Central memory CD8-positive, alpha-beta T cell (primary cell): Measurements from ENCODE around the gene TEKTIP1.

Source experiments
- ATAC-seq: fragments of 150-1000 bp; cut with Tn5 transposase; replicated peaks from 2 replicates; pipeline ENCODE4 v1.10.0; 2022; ENCODE audit warnings: mild to moderate bottlenecking, moderate FRiP score, moderate number of reproducible peaks; ENCODE audit not compliant: poor library complexity, severe bottlenecking; ENCODE audit errors: extremely low read depth
- DNase-seq, 2 donors: peaks; one replicate each; pipeline ENCODE4 v3.0.0; 2021; ENCODE audit warnings: low spot score in 2 of 2
- H3K27ac Mint-ChIP-seq: one replicate; pipeline ENCODE4 v1.8.0; 2022; ENCODE audit warnings: low read depth, mild to moderate bottlenecking, moderate library complexity, mixed read lengths
- H3K27me3 Mint-ChIP-seq: one replicate; pipeline ENCODE4 v1.8.0; 2022; ENCODE audit warnings: mixed read lengths
- H3K36me3 Mint-ChIP-seq: one replicate; pipeline ENCODE4 v1.8.0; 2022; ENCODE audit warnings: mild to moderate bottlenecking, moderate library complexity, mixed read lengths; ENCODE audit not compliant: insufficient read depth
- H3K4me1 Mint-ChIP-seq: one replicate; pipeline ENCODE4 v1.8.0; 2022; ENCODE audit warnings: mixed read lengths
- H3K4me3 Mint-ChIP-seq: one replicate; pipeline ENCODE4 v1.8.0; 2022; ENCODE audit warnings: mild to moderate bottlenecking, moderate library complexity, mixed read lengths
- H3K9me3 Mint-ChIP-seq: one replicate; pipeline ENCODE4 v1.8.0; 2022; ENCODE audit warnings: mixed read lengths

Gene TEKTIP1

DNA sequence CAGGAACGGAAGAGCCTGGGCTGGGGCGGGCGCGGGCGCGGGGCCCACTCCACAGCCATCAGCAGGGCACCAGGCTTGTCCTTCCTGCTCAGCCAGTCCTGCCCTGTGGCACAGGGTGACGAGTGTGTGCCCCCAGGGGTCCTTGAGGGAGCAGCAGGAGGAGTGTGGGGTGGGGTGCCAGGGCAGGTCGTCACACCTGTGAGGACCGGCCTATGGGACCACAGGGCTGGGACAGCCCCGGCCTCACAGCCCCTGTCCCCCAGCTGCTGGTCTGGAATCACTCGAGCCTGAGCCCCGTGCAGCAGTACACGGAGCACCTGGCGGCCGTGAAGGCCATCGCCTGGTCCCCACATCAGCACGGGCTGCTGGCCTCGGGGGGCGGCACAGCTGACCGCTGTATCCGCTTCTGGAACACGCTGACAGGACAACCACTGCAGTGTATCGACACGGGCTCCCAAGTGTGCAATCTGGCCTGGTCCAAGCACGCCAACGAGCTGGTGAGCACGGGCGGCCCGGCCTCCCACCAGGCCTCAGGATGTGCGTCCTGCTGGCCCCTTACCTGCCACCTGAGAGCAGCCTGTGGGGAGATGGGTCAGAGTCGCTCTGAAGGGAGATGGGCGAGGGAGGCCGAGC lies 6.7 kb upstream of the TEKTIP1 start:
- ATAC-seq (no peak), DNase-seq (no peak)
- no peaks in the 10 kb centered on the region for H3K27me3 Mint-ChIP-seq
- no peak overlapping the region for H3K27ac Mint-ChIP-seq
- no peak overlapping the region for H3K4me3 Mint-ChIP-seq
- no peaks in the 10 kb centered on the region for H3K9me3 Mint-ChIP-seq
- peaks cover 30% of the 10 kb centered on the region for H3K36me3 Mint-ChIP-seq
- no peaks in the 10 kb centered on the region for H3K4me1 Mint-ChIP-seq

DNA sequence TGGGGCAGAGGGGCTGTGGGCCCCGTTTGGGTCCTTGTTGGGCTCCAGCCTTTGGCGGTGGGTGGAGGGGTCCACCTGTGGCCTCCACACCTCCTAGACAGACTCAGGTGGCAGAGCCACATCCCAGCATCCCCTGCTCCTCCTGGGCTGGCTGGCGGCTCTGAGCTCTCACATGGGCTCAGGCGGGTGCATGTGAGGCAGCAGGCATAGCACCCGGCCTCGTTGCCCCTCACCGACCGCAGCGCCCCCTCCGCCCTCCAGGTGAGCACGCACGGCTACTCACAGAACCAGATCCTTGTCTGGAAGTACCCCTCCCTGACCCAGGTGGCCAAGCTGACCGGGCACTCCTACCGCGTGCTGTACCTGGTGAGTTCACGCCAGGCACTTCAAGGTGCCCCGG lies 5.9 kb upstream of the TEKTIP1 start:
- H3K27ac Mint-ChIP-seq, result no peak overlapping the region
- H3K27me3 Mint-ChIP-seq, result no peaks in the 10 kb centered on the region
- no peaks in the 10 kb centered on the region for H3K9me3 Mint-ChIP-seq

DNA sequence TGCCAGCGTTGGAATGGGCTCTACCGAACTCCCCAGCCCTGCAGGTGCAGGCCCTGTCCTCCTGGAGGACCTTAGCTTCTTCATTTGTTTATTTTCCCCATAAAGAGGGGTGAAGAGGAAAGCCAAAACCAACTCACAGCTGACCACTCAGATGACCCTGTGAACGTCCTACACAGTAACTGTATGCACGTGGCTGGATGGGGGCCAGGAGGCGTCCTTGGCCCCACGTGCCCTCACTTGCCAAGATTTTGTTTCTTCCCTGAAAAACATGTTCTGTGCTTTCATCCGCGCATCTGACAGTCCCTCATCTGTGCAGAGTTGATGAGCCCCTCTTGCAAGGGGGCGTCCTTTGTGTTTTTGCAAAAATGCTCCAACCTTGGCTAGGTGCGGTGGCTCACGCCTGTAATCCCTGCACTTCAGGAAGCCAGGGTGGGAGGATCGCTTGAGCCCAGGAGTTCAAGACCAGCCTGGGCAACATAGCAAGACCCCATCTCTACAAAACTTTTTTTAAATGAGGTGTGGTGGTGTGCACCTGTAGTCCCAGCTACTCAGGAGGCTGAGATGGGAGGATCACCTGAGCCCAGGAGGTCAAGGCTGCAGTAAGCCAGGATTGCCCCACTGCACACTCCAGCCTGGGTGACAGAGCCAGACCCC lies 5.3 kb upstream of the TEKTIP1 start:
- Mint-ChIP-seq H3K36me3 (peaks cover 30% of the 10 kb centered on the region), H3K9me3 (no peaks in the 10 kb centered on the region)

More for the DNA sequence above, 5.9 kb upstream of the TEKTIP1 start:
- Mint-ChIP-seq H3K36me3 (peaks cover 30% of the 10 kb centered on the region), H3K4me3 (no peak overlapping the region), H3K4me1 (no peaks in the 10 kb centered on the region)
- no peak for DNase-seq
- no peak for ATAC-seq

DNA sequence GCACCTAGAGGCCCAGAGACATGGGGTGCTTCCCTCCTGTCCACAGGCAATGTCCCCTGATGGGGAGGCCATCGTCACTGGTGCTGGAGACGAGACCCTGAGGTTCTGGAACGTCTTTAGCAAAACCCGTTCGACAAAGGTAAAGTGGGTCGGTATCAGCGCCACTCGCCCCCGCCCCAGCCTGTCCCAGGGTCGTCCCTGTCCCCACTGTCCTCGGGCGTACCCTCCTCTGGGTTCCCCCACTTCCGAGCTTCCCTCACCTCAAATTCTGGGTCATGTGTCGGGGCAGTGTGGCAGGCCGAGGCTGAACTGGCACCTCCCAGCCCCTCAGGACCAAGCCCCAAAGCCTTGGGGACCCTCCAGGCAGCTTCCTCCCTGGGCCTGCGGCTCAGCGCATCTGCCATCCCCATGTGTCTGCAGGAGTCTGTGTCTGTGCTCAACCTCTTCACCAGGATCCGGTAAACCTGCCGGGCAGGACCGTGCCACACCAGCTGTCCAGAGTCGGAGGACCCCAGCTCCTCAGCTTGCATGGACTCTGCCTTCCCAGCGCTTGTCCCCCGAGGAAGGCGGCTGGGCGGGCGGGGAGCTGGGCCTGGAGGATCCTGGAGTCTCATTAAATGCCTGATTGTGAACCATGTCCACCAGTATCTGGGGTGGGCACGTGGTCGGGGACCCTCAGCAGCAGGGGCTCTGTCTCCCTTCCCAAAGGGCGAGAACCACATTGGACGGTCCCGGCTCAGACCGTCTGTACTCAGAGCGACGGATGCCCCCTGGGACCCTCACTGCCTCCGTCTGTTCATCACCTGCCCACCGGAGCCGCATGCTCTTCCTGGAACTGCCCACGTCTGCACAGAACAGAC lies 4.4 kb upstream of the TEKTIP1 start:
- ATAC-seq, result no peak
- peak overlapping the region; percentile 41 for H3K27ac Mint-ChIP-seq
- no peak overlapping the region for H3K4me3 Mint-ChIP-seq
- H3K36me3 Mint-ChIP-seq, result peaks cover 33% of the 10 kb centered on the region
- H3K4me1 Mint-ChIP-seq, result no peaks in the 10 kb centered on the region
- no peaks in the 10 kb centered on the region for H3K9me3 Mint-ChIP-seq
- DNase-seq, result no peak
- H3K27me3 Mint-ChIP-seq, result no peaks in the 10 kb centered on the region

More for the DNA sequence above, 5.3 kb upstream of the TEKTIP1 start:
- DNase-seq (no peak), ATAC-seq (no peak)
- H3K4me3 Mint-ChIP-seq, result no peak overlapping the region
- no peaks in the 10 kb centered on the region for H3K4me1 Mint-ChIP-seq
- H3K27me3 Mint-ChIP-seq, result no peaks in the 10 kb centered on the region
- H3K27ac Mint-ChIP-seq, result no peak overlapping the region

DNA sequence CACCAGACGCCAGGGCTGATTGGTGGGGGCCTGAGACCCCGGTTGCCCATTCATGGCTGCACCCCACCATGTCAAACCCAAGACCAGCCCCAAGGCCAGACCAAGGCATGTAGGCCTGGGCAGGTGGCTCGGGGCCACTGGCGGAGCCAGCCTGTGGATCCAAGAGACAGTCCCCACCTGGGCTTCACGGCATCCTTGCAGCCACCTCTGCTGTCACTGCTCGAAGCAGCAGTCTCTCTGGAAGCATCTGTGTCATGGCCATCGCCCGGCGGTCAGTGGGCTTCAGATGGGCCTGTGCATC lies 3.8 kb upstream of the TEKTIP1 start:
- no peak for ATAC-seq
- DNase-seq, result no peak
- Mint-ChIP-seq H3K4me1 (no peaks in the 10 kb centered on the region), H3K27me3 (no peaks in the 10 kb centered on the region), H3K27ac (peak overlapping the region; percentile 25), H3K9me3 (no peaks in the 10 kb centered on the region), H3K36me3 (peaks cover 33% of the 10 kb centered on the region), H3K4me3 (no peak overlapping the region)

DNA sequence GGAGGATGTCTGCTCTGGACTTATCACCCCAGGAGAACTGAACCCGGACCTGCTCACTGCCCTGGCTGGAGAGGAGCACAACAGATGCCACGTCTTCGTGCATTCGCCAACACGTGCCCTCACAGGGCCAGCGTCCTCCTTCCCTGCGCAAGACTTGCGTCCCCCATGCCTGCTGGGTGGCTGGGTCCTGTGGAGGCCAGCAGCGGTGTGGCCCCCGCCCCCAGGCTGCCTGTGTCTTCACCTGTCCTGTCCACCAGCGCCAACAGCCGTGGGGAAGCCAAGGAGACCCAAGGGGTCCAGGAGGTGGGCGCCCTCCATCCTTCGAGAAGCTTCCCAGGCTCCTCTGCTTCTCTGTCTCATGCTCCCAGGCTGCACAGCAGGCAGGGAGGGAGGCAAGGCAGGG lies 3.4 kb upstream of the TEKTIP1 start:
- Mint-ChIP-seq H3K27ac (peak overlapping the region; percentile 25), H3K27me3 (no peaks in the 10 kb centered on the region), H3K9me3 (no peaks in the 10 kb centered on the region), H3K4me1 (no peaks in the 10 kb centered on the region), H3K4me3 (no peak overlapping the region), H3K36me3 (peaks cover 33% of the 10 kb centered on the region)
- no peak for ATAC-seq
- no peak for DNase-seq

DNA sequence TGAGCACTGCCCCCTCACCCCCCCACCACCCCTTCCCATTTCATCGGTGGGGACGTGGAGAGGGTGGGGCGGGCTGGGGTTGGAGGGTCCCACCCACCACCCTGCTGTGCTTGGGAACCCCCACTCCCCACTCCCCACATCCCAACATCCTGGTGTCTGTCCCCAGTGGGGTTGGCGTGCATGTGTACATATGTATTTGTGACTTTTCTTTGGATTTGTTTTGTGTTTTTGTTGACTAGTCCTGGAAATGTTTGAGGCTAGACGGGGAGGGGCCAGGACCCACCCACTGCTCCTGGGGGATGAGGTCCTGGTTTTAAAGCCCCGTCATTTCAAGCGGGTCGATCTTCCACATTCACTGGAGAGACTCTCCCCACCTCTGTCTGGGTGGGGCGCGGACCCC lies 3.0 kb upstream of the TEKTIP1 start:
- no peak overlapping the region for H3K4me3 Mint-ChIP-seq
- no peak overlapping the region for H3K27ac Mint-ChIP-seq
- peaks cover 35% of the 10 kb centered on the region for H3K36me3 Mint-ChIP-seq
- DNase-seq (no peak), ATAC-seq (no peak)
- no peaks in the 10 kb centered on the region for H3K4me1 Mint-ChIP-seq
- H3K27me3 Mint-ChIP-seq, result no peaks in the 10 kb centered on the region
- H3K9me3 Mint-ChIP-seq, result no peaks in the 10 kb centered on the region

DNA sequence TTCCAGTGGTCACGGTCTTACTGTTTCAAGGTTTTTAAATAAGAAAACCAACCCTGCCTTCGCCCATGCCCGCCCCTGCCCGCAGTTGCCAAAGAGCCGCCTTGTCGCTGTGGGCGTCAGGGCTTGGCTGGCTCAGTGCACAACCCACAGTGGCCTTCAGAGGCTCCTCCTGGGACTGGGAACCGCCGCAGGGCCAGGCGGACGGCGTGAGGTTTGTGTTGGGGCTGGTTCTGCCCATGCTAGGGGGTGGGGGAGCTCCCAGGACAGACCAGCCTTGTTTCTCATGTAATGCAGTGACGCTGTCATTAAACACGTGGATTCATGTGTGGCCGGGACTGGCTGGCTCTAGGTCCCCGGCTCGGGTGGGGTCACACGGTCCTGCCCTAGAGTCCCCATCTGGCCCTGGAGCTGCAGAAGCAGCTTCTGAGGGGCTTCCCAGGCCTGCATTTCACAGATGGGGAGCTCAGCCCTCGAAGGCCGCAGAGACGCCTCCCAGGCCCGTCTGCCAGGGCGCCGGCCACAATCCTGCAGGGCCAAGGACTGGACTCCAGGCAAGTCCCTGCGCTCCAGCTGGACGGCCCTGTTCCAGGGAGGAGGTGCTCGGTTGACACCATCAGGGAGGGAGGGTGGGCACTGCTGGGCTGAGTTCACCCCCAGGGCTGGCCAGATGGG lies 2.4 kb upstream of the TEKTIP1 start:
- Mint-ChIP-seq H3K27me3 (no peaks in the 10 kb centered on the region), H3K27ac (no peak overlapping the region), H3K9me3 (no peaks in the 10 kb centered on the region), H3K4me1 (no peaks in the 10 kb centered on the region), H3K36me3 (peaks cover 32% of the 10 kb centered on the region), H3K4me3 (no peak overlapping the region)
- no peak for DNase-seq
- ATAC-seq, result no peak

DNA sequence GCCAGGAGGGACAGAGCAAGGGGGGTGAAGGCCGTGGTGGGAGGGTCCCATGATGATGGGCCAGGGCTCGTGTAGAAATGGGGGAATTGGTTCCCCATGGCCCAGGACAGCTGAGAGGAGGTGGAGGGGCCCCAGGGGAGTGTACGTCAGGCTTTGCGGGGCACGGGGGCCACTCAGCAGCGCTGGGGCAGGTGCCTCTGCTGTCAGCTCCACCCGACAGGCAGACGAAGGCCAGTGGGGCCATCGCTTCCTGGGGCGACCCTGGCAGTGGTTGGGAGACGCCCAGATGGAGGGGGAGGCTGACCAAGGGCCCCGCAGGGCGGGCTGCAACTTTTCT lies 1.9 kb upstream of the TEKTIP1 start:
- Mint-ChIP-seq H3K4me3 (no peak overlapping the region), H3K27me3 (no peaks in the 10 kb centered on the region), H3K9me3 (no peaks in the 10 kb centered on the region), H3K4me1 (no peaks in the 10 kb centered on the region), H3K27ac (peak overlapping the region; percentile 22), H3K36me3 (peaks cover 32% of the 10 kb centered on the region)
- DNase-seq, result no peak
- no peak for ATAC-seq

DNA sequence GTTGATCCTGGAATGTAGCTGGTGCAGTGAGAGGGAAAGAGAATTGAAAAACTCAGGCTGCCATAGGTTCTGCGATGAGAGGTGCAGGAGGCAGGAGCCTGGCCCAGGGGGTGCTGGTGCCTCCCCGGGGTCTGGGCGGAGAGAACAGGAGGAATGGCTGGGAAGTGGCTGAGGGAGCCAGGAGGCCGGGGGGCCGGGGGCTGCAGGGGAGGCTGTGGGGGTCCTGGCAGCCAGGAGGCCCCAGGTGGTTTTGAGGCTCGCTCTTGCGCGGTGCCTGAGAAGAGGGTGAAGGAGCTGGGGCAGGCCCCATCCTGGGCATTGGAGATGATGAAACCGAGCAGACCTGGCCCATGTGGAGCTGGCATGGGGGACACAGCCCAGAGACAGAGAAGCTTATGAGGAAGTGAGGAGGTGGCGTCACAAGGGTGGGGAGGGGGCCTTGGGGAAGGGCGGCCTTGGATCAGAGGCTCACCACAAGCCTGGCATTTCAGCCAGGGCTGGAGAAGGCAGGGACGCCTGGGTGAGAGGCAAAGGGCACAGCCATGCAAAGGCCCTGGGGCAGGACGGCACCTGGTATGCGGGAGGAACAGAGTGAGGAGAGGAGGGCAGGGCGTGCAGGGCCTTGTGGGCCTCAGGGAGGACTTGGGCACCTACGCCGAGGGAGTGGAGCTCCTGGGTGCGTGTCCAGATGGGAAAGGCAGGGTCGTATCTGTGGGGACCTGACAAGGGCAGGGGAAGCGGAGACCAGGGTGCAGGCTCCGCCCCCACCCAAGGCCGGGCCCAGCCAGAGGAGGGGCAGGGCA lies 1.3 kb upstream of the TEKTIP1 start:
- Mint-ChIP-seq H3K4me3 (no peak overlapping the region), H3K9me3 (no peaks in the 10 kb centered on the region), H3K36me3 (peaks cover 30% of the 10 kb centered on the region), H3K4me1 (no peaks in the 10 kb centered on the region), H3K27me3 (no peaks in the 10 kb centered on the region), H3K27ac (peak overlapping the region; percentile 22)
- no peak for ATAC-seq
- no peak for DNase-seq

DNA sequence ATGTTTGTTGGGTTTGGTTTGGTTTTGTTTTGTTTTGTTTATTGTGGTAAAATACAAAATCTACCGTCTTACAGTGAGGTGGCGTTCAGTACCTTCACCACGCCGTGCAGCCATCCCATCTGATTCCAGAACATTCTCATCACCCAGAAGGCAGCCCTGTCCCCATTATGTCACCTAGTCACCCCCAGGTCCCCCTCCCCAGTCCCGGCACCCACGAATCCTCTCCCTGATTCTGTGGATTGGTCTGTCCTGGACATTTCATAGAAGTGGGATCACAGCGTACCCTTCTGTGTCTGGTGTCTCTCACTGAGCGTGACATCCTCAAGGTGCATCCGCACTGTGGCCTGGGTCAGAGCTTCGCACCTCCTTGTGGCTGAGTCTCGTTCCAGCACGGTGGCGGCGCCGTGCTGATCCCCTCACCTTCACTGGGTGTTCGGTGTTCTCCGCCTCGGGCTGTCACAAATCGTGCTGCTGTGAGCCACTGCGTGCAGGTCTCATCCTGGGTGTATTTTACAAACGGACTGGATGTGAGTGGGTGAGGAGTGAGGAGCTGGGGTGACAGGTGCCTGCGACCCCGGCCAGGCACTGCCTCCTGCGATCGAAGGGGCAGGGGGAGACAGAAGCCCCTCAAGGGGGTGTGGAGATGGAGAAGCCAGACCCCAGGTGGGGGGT lies 580 bp upstream of the TEKTIP1 start:
- Mint-ChIP-seq H3K36me3 (peaks cover 26% of the 10 kb centered on the region), H3K27me3 (no peaks in the 10 kb centered on the region), H3K4me1 (no peaks in the 10 kb centered on the region), H3K4me3 (no peak overlapping the region), H3K27ac (no peak overlapping the region), H3K9me3 (no peaks in the 10 kb centered on the region)
- DNase-seq (no peak), ATAC-seq (no peak)

DNA sequence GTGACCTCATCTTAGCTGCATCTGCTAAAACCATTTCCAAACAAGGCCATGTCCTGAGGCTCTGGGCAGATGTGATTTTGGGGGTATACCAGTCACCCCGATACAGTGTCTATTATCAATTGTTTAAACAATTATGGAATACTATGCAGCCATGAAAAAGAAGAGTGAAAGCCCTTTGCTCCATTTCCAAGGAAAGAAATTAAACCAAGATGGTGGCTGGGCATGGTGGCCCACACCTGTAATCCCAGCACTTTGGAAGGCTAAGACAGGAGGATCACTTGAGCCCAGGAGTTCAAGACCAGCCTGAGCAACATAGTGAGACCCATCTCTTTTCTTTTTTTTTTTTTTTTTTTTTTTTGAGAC lies 763 bp downstream of the TEKTIP1 start:
- Mint-ChIP-seq H3K9me3 (no peaks in the 10 kb centered on the region), H3K4me3 (no peak overlapping the region), H3K27me3 (no peaks in the 10 kb centered on the region), H3K36me3 (peaks cover 19% of the 10 kb centered on the region), H3K27ac (no peak overlapping the region), H3K4me1 (no peaks in the 10 kb centered on the region)
- ATAC-seq (no peak), DNase-seq (no peak)
